ENCODE measurements around the gene SREBF1.

SREBF1 gene

DNA sequence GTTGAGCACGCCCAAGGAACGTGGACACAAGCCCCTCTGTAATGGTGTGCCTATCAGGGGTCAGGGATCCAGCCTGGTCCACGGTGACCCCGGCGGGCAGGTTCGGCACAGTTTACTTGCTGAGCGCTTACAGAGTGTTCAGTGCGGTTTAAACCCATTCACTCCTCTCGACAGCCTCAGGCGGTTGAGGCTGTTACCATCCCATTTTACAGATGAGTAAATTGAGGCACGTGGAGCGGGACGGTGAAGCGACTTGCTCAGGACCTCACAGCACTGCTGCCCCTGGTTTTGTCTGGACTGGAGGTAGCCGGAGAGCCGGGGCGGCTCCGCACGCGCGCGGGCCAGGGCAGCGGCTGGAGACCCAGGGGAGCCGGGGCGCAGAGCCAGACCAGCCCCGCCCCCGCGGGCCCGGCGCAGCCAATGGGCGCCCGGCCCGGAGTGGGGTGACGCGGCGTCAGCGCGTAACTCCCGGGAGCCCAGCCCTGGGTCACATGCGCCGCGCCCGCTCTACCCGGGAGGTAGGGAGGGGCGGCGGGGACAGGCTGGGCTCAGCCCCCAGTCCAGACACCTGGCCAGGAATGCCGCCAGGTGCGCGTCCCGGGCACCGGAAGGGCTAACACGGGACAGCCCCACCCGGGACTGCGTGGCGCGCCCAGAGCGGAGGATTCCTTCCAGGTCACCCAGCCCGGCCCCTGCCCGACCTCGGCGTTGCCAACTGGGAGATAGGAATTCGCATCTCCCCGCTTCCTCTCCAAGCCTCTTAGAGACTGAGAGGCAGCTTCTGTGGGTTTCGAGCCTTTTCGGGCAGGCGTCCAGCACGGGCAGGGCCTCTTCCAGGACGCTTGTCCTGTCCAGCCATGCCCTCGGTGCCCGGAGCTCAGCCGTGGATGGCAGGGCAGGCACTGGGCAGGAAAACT is 3.3 kb upstream of the SREBF1 start:
- peak; percentile 65 for DNase-seq

DNA sequence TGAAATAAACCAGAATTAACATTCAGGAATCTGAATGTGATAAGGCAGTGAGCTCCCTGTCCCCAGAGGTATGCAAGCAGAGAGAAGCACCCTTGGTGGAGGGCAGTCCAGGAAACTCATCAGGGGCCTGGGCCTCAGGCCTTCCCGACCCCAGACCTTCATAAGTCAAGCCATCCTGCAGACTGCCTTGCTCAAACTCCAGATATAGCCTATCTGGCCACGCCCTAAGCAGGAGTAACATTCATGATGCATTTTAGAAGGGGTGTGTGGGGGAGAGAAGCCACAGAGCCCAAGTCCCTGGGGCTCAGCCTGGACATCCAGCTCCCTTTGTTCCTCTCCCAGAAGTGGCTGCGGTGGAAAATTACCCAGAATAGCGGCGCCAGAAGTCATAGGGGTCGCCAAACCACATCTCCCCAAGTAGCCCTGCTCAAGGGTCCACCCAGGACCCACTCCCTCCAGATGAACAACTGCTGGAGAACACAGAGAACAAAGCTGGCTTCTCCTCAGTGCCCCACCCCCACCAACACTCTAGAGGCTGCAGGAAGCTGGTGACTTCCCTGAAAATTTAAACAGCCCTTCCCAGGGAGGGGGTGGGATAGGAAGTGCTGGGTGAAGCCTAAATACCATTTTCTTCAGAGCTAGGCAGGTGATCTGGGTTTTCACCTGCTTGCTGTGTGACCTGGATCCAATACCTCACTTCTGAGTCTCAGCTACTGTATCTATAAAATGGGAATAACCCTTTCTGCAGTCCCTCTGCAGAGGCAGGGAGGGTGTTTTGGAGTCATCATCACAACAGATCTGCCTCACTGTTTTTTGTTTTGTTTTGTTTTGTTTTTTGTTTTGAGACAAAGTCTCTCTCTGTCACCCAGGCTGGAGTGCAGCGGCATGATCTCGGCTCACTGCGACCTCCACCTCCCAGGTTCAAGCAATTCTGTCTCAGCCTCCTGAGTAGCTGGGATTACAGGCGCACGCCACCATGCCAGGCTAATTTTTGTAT is 1.5 kb upstream of the SREBF1 start:
- peak; percentile 37 for DNase-seq

DNA sequence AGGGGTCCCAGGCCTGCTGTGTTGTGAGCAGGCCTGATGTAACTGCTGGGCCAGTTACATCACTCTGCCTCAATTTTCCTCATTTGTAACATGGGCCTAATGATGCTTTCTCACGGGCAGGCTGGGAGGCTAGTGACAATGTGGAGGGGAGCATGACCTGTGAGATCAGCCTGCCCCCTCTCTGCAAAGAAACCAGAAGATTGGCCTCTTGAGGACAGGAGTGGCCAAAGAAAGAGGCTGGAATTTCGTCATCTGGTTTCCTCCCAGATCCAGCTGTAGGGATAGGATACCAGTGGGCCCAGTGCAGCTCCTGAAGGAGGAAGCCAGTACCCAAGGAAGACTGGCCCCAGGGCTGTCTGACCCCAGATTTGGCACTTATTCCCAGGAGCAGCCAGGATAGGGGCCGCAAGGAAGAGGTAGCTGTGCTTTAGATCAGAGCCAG is 615 bp upstream of the SREBF1 start:
- no peak for DNase-seq

DNA sequence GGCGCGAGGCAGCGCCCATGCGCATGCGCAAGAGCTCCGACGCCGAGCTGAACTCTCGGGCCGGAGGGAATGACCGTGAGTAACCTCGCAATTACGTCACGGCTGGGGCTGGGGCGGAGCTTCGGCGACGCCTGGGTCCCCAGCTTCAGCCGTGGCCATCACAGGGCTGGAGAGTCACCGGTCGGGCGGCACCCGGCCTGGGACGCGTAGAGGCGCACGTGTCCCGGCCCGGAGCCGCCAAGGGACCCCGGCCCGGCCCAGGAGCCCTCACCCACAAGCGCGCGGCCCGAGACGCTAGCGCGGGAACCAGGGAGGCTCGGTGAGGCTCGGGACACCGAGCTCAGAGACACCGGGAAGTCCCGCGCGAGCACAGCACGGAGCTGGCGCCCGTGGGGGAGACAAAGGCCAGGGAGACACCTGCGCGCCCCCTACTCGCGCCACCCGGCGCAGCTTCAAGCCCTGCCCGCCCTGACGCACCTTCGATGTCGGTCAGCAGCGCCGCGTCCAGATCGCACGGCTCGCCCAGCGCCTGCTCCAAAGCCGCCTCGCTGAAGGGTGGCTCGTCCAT is 452 bp downstream of the SREBF1 start:
- peak; percentile 36 for DNase-seq

DNA sequence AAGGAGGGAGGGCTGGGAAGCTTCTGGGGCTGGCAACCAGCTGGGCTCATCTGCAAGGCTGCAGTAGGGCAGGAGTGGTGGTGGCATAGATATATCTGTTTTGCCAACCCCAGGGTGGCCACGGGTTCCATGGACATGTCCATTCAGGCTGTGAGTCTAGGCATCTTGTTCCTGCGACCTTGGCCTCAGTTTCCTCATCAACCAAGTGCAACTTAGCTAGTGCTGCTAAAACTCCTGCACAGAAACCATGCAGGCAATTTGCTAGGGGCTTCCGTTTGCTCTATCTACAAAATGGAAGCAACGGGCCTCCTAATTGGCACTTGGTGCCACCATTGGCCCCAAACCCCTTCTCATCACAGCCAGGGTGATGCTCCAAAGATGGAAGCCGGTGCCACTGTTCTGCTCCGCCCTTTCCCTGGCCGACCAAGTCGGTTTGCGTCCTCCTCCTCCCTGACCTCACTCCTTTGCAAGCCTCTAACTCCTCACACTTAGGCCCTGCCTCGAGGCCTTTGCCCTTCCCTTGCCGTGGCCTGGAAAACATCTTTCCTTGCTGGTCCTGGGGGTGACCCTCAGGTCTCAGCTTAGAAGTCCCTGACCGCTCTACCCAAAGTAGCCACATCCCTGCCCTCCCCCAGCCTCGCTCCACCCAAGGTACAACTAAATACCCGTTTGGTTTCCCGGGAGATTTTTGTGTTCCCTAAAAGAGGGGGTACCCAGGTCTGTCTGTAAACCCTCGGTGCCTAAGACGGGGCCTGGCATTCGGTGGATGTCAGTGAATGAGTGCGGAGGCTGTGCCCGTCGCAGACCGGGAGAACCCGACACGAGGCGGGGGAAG is 1.2 kb downstream of the SREBF1 start:
- DNase-seq: no peak

DNA sequence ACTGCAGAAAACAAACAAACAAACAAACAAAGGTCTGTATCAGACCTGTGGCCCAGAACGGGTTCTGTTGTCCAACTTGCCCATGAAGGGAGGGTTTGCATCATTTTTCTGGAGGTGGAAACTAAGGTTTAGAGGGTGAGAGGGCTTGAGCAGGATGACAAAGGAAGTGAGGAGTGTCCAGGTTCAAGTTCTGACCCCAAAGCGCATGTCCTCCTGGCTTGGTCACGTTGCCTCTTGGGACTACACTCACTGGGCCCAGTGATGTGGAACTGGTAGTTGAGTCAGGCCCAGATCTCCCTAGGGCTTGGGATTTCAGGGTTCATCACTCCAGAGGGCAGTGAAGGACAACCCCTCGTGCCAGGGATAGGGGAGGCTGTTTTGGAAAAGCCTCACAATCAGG is 1.8 kb downstream of the SREBF1 start:
- no peak for DNase-seq

DNA sequence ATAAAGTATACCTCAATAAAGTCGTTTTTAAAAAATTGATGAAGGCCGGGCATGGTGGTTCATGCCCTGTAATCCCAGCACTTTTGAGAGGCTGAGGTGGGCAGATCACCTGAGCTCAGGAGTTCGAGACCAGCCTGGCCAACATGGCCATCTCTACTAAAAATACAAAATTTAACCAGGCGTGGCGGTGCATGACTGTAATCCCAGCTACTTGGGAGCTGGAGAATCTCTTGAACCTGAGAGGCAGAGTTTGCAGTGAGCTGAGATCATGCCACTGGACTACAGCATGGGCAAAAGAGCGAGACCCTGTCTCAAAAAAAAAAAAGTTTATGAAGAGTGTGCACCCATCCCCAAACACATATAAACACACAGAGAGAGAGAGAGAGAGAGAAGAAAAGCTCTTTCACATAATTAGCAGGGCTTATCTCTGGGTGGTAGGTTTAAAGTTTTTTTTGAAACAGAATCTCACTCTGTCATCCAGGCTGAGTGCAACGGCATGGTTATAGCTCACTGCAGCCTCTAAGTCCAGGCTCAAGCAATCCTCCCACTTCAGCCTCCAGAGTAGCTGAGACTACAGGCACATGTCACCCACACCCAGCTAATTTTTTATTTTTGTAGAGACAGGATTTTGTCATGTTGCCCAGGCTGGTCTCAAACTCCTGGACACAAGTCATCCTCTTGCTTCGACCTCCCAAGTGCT is 3.0 kb downstream of the SREBF1 start:
- no peak for DNase-seq

DNA sequence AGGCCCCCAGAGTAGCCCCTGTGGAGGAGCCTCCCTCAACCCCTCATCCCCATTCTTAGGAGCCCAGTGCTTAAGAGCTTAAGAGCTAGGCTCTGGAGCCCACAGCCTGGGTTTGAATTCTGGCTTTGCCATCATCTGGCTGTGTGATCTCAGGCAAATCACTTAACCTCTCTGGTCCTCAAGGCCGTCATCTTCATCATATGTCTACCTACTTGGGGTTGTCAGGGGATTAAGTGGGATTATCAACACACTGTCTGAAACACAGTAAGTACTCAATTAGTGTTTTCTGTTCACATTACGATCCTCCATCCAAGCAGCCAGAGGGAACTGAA is 4.8 kb downstream of the SREBF1 start:
- no peak for DNase-seq

DNA sequence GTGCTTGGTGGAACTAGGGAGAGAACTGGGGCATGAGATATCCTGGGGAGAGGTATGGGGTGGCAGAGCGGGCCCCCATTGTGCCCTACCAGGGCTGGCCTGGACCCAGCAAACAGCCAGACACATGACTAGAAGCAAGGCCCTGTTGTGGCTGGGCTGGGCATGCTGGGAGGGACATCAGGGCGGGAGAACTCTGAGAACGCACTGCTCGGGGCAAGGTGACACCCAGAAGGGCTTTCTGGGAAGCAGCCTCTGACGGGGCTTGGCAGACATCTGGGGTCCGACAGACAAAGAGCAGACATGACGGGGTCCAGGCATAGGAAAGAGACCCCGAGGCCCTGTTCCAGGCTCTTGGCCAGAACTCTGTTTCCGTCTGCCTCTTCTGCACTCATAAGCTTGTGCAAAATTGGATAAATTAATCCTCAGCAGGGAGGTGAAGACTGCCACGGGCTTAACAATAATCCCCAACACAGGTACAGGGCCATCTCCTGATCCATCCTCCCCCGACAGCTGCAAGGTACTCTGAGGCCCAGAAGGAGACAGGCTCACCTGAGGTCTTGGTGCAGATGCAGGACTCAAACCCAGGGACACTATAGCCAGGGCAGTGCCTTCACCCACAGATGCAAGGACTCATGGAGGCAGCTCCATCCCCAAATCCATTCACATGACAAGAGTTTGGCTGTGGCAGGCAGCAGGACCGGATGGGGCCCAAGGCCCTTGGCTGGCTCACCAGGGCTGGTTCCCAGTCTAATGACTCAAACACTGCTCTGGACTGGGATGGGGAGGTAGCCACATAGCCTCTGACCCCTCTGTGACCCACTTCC is 5.4 kb downstream of the SREBF1 start:
- DNase-seq: no peak

DNA sequence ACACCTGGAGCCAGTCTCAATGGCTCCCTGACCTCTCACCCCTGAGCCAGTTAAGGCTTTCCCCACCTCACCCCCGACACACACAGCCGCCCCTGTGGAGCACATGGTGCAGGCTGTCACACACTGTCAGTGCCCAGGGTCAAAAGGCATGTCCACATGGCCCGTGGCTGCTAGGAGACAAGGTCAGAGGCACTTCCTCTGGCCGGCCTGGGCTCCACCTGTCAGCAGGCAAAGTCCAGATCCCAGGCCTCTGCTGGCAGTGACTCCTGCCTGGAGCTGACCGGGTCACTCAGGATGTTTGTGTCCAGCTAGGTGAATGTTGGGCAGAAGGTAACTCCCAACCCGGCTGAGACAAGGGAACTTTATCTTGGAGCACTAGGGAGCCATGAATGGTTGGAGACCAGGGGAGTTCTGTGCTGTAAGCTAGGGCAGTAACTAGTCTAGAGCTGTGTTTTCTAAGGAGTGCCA is 6.0 kb downstream of the SREBF1 start:
- DNase-seq: no peak

DNA sequence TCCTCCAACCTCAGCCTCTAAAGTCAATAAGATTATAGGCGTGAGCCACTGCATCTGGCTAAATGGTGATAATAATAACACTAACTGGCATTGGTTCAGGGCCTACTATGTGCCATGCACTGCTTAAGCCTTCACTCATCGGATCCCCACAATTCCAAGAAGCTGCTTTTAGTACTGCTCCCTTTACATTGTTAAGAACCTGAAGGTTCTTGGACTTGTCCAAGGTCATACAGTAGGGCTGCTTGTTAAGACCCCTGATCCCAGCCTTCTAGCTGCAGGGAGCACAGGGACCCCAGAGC is 6.6 kb downstream of the SREBF1 start:
- no peak for DNase-seq

DNA sequence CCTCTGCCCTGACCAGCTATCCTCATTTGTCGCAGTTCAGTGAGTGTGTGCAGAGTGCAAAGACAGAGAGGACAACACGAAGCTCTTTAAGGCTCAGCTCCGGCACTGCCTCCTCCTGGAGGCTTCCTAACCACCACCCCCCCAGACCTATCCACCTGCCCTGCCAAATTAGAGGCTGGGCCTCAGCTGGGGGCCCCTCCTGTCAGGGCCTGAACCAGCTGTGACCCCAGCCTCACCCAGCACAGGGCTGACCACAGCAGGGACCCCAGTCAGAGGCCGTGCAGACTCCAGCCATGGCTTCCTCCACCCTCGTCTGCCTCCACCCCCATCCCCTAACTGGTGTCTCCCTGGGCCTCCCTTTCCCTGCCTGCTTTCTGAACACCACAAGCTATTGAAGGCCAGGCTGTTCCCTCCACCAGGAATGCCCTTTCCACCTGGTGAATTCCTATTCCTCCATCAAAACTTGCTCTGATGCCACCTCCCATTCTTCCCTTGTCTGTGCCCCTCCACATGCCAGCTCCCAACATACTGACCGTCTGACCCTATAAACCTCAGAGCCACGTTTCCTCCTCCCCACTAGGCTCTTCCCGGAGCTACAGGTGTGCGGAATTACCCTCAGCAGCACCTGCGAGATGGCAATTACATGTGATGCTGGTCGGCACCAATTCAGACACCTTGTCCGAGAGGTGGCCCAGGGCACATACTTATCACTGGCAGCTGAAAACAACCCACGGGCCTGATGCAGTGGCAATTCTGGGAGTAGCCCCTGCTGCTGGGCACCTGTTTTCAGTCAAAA is 8.8 kb downstream of the SREBF1 start:
- DNase-seq: no peak

DNA sequence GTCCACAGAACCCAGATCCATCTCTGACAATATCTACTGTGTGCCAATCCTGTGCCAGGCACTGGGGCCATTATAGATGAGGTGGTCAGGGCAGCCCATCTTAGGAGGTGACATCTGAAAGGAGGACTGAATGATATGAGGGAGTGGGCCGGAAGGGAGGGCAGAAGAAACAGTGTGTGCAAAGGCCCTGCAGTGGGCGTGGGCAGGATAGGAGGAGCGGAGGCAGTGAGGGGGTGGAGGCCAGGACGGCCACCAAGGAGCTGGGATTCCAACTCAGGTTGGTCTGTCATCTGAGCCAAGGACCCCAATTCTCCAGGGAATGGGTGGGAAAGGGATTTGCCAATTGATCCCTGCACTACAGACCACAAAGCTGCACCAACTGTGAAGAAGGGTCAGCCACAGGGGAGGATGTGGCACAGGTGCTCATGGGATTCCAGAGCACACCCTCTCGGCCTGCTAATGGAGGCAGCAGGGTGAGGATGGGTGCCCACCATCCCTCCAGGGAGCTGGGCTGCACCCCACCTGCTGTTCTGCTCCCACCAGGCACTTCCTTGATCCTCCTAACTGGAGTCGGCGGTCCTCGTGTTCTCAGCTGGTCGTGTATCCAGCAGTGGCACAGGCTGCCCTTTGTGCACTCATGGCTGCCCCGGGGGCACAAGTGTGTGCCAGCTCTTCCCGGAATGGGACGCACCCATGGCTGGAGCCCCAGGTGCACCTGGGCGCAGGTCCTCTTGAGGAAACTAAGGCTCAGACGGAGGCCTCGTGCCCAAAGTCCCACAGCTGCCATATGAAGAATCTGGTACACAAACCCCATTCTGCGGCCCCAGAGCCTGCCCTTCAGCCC is 9.6 kb downstream of the SREBF1 start:
- DNase-seq: no peak

DNA sequence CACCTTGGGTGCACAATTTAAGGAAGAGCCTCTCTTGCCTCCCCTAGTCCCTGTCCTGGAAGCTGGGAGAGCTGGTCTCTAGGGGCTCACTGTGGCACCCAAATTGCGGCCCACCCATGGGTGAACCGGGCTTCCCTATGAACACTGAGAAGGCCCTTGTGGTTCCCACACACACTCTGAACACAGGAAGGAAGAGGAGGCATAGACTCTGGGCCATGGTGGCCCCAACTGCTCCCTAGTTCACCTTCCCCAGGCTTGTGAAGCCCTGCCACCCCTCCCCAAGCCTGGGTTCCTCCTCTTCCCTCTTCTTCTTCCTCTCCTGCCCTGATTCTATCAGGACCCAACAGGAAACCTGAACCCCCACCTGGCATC is 10.5 kb downstream of the SREBF1 start:
- no peak for DNase-seq

DNA sequence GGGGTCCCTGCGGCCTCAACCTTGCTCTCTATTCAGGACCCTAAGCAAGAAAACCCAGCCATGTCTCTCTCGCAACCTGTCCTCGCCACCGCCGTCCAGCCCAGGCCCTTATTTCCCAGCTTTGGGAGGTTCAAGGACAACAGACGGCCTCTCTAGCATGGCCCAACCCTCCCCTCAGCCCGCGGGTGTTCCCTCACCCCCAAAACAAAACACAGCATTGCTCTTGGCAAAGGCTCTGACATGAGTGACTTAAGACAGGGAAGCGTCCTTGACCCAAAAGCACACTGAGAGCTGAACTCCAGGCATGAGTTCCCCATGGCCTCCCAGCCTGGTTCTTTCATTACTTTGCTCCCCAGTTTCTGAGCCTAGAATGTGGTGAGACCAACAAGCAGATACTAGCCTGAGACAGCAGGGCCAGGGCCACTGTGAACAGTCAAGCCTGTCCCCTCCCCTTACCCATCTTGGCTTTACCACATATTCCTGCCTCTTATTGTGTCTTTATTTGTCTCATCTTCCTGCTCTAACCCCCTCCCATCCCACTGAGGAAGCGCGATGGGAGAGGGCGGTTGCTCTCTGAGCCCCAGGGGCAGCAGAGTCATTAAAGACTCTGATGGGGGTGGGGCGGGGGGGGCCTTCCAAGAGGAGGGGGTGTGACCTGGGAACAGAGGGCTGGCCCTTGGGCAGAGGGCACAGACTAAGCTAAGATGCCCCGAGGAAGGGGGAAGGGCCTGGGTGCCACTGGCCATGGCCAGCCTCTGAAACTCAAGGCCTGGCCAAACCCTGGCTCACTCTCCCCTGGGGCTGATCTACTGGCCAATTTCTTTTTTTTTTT is 11.8 kb downstream of the SREBF1 start:
- no peak for DNase-seq

DNA sequence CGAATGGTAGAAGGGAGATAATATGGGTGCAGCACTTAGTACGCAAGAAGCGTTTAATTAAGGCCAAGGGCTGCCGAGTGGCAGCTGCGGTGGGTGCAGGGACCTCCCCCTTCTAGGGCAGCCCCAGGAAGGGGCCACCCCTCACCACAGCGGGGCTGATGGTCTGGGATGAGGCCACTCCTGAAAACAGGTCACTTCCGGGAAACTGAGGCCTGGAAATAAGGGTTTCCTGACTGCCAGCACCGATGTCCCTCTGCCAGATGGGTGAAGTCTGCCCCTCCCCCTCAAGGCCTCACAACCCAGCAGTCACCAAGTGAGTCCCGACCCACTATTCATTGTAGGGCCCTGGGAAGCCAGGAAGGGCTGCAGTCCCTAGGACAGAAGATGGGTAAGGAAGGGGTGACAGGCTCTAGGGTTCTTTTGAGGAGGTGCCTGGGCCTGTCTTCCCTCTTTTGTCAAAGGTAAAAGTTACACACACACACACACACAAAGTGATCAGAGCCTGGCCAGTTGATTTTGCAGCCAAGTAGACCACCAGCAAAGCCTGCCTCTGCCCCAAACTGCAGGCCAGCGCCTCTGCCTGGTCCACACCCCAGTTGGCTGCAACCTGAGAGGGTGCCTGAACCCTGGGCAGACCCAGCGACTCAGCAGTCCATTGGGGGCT is 12.5 kb downstream of the SREBF1 start:
- DNase-seq: no peak

DNA sequence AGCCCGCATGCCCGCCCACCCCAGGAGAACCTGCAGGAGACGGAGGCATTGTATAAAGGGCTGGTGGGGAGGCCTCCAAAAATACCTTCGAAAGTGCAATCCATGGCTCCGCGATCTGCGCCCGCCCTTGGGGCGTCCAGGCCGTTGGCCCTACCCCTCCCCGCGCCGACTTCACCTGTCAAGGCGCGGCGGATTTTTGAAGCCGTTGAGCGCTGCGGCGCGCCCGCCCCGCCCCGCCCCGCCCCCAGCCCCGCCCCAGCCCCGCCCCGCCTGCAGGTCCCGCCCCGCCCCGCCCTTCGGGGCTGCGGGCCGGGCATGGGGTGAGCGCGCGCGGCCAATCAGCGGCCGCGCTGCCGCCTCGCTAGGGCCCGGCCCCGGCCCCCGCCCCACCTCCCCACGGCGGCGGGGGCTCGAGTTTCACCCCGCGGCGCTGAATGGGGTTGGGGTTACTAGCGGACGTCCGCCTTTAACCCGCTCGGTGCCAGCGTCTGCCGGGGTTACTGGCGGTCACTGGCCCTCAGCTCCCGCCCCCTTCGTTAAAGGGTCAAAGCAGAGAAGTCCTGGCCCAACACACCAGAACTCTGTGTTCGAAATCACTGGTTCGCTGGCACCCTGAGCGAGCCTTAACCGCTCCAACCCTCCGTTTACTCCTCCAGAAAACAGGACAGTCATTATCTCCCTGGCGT is 13.2 kb downstream of the SREBF1 start:
- DNase-seq: no peak
